Measurements from ENCODE around the gene TMEM225. TPM values are rescaled to one million over a fixed set of nuclear protein-coding genes. Genes with fewer than 3 reads are reported as not detected.

The TMEM225 gene
- total RNA-seq, 2 experiments from 2014 or later: not detected

GRCh38 chr11:123852321-123852720 is 33.1 kb downstream of the TMEM225 start:
- intact Hi-C loops (cut with micrococcal nuclease; ENCODE audit: unreplicated experiment): no loop called here
- ChIA-PET CTCF (ENCODE audit: unreplicated experiment) (no interaction called here), POLR2A (no interaction called here)
- TF ChIP-seq CTCF (conservative IDR thresholded peaks at IDR 0.05; ENCODE audit: low read length): no peak
- no peak for TF ChIP-seq EZH2phosphoT487 (IDR thresholded peaks at IDR 0.05; ENCODE audit: borderline replicate concordance, low read depth, low read length)
- no peaks in the 10 kb centered on the region for H3K9me2 ChIP-seq (ENCODE audit: insufficient read depth, low read length)
- H3K27ac ChIP-seq (ENCODE audit: low read depth, low read length, poor library complexity, severe bottlenecking): no peak overlapping the region
- no peaks in the 10 kb centered on the region for H3K79me2 ChIP-seq (ENCODE audit: insufficient read depth, low read depth, low read length)
- no peaks in the 10 kb centered on the region for H3K4me1 ChIP-seq (ENCODE audit: insufficient read depth, low read length, poor library complexity, severe bottlenecking)
- H3K9me3 ChIP-seq (ENCODE audit: low read length): no peaks in the 10 kb centered on the region
- H2AFZ ChIP-seq (ENCODE audit: low read length): no peak overlapping the region
- no TSS peak for BruUV-seq (replicated peaks)
- H3K4me3 ChIP-seq (ENCODE audit: low read depth, low read length, poor library complexity, severe bottlenecking): no peak overlapping the region
- H4K20me1 ChIP-seq (ENCODE audit: insufficient read depth, low read length): no peaks in the 10 kb centered on the region
- H3K36me3 ChIP-seq (ENCODE audit: insufficient read depth, low read length): no peaks in the 10 kb centered on the region
- H3K4me2 ChIP-seq (ENCODE audit: low read length): no peak overlapping the region
- DNase-seq (ENCODE audit: low spot score): no peak

GRCh38 chr11:123851110-123851509 is 34.4 kb downstream of the TMEM225 start:
- Histone ChIP-seq H3K27ac (ENCODE audit: low read depth, low read length, poor library complexity, severe bottlenecking) (no peak overlapping the region), H4K20me1 (ENCODE audit: insufficient read depth, low read length) (no peaks in the 10 kb centered on the region), H3K36me3 (ENCODE audit: insufficient read depth, low read length) (no peaks in the 10 kb centered on the region), H3K4me1 (ENCODE audit: insufficient read depth, low read length, poor library complexity, severe bottlenecking) (no peaks in the 10 kb centered on the region), H3K4me3 (ENCODE audit: low read depth, low read length, poor library complexity, severe bottlenecking) (no peak overlapping the region), H3K9me3 (ENCODE audit: low read length) (no peaks in the 10 kb centered on the region), H2AFZ (ENCODE audit: low read length) (no peak overlapping the region), H3K4me2 (ENCODE audit: low read length) (no peak overlapping the region), H3K79me2 (ENCODE audit: insufficient read depth, low read depth, low read length) (no peaks in the 10 kb centered on the region), H3K9me2 (ENCODE audit: insufficient read depth, low read length) (no peaks in the 10 kb centered on the region)
- TF ChIP-seq EZH2phosphoT487 (IDR thresholded peaks at IDR 0.05; ENCODE audit: borderline replicate concordance, low read depth, low read length): no peak
- TF ChIP-seq CTCF (conservative IDR thresholded peaks at IDR 0.05; ENCODE audit: low read length): no peak
- no peak for DNase-seq (ENCODE audit: low spot score)
- ChIA-PET CTCF (ENCODE audit: unreplicated experiment) (no interaction called here), POLR2A (no interaction called here)
- intact Hi-C loops (cut with micrococcal nuclease; ENCODE audit: unreplicated experiment): no loop called here
- BruUV-seq (replicated peaks): no TSS peak

GRCh38 chr11:123841174-123841573 is 44.3 kb downstream of the TMEM225 start:
- no peak for DNase-seq (ENCODE audit: low spot score)
- H3K9me2 ChIP-seq (ENCODE audit: insufficient read depth, low read length): no peaks in the 10 kb centered on the region
- no peaks in the 10 kb centered on the region for H4K20me1 ChIP-seq (ENCODE audit: insufficient read depth, low read length)
- no peak overlapping the region for H3K4me2 ChIP-seq (ENCODE audit: low read length)
- H3K36me3 ChIP-seq (ENCODE audit: insufficient read depth, low read length): no peaks in the 10 kb centered on the region
- ChIA-PET CTCF (ENCODE audit: unreplicated experiment) (no interaction called here), POLR2A (no interaction called here)
- H3K4me3 ChIP-seq (ENCODE audit: low read depth, low read length, poor library complexity, severe bottlenecking): no peak overlapping the region
- intact Hi-C loops (cut with micrococcal nuclease; ENCODE audit: unreplicated experiment): no loop called here
- H3K27ac ChIP-seq (ENCODE audit: low read depth, low read length, poor library complexity, severe bottlenecking): no peak overlapping the region
- H3K79me2 ChIP-seq (ENCODE audit: insufficient read depth, low read depth, low read length): no peaks in the 10 kb centered on the region
- no peaks in the 10 kb centered on the region for H3K9me3 ChIP-seq (ENCODE audit: low read length)
- no peak overlapping the region for H2AFZ ChIP-seq (ENCODE audit: low read length)
- no peaks in the 10 kb centered on the region for H3K4me1 ChIP-seq (ENCODE audit: insufficient read depth, low read length, poor library complexity, severe bottlenecking)
- no TSS peak for BruUV-seq (replicated peaks)
- TF ChIP-seq EZH2phosphoT487 (IDR thresholded peaks at IDR 0.05; ENCODE audit: borderline replicate concordance, low read depth, low read length): no peak
